RCC 7860 (cell line): ENCODE measurements around the gene ADAM15.

Experiments
- DNase-seq: peaks from one replicate; pipeline ENCODE4 v3.0.0-alpha.2; 2015; ENCODE audit warnings: low spot score
- FAIRE-seq: peaks from 2 replicates; lab custom pipeline; 2012; peaks lifted over from hg19 to GRCh38; lab: Jason Lieb, UNC

Gene ADAM15

GRCh38 chr1:155049651-155050559 is 1.2 kb upstream of the ADAM15 start:
- FAIRE-seq, result no peak
- DNase-seq, result peak; percentile 43

- no peak for DNase-seq
- FAIRE-seq, result no peak
Observed at GRCh38 chr1:155051342-155051776, 243 bp downstream of the ADAM15 start.

GRCh38 chr1:155051777-155052398 is 772 bp downstream of the ADAM15 start:
- peak; percentile 14 for DNase-seq
- FAIRE-seq, result no peak

GRCh38 chr1:155052439-155053395 is 1.6 kb downstream of the ADAM15 start:
- FAIRE-seq, result no peak
- DNase-seq, result no peak

GRCh38 chr1:155053531-155054105 is 2.5 kb downstream of the ADAM15 start:
- no peak for FAIRE-seq
- DNase-seq, result no peak

- no peak for DNase-seq
- FAIRE-seq, result no peak
Observed at GRCh38 chr1:155057104-155057503, 6.0 kb downstream of the ADAM15 start.

- DNase-seq (no peak), FAIRE-seq (no peak)
Observed at GRCh38 chr1:155057788-155058211, 6.7 kb downstream of the ADAM15 start.

GRCh38 chr1:155060736-155061135 is 9.6 kb downstream of the ADAM15 start:
- FAIRE-seq, result no peak
- no peak for DNase-seq

GRCh38 chr1:155061381-155062150 is 10.4 kb downstream of the ADAM15 start:
- FAIRE-seq (peak; percentile 45), DNase-seq (peak; percentile 77)

- DNase-seq (no peak), FAIRE-seq (no peak)
Observed at GRCh38 chr1:155062151-155062686, 11.1 kb downstream of the ADAM15 start.

- no peak for FAIRE-seq
- no peak for DNase-seq
Observed at GRCh38 chr1:155062702-155063411, 11.7 kb downstream of the ADAM15 start.

GRCh38 chr1:155063550-155064110 is 12.5 kb downstream of the ADAM15 start, which contains the start of gene EFNA4:
EFNA4 (plus strand) TSS chr1:155063740; CDS start chr1:155063824, 84 bp downstream.
- FAIRE-seq (peak; percentile 64), DNase-seq (peak; percentile 68)

- DNase-seq (peak; percentile 5), FAIRE-seq (no peak)
Observed at GRCh38 chr1:155064111-155064831, 13.2 kb downstream of the ADAM15 start.

GRCh38 chr1:155064832-155065429 is 13.8 kb downstream of the ADAM15 start:
- FAIRE-seq (no peak), DNase-seq (no peak)

GRCh38 chr1:155066777-155067176 is 15.7 kb downstream of the ADAM15 start:
- DNase-seq (no peak), FAIRE-seq (no peak)

GRCh38 chr1:155068599-155068998 is 17.5 kb downstream of the ADAM15 start:
- FAIRE-seq, result no peak

GRCh38 chr1:155069551-155070157 is 18.5 kb downstream of the ADAM15 start:
- FAIRE-seq (no peak), DNase-seq (no peak)

More at GRCh38 chr1:155068599-155068998, 17.5 kb downstream of the ADAM15 start:
- no peak for DNase-seq
